Pancreas (tissue), 10 donors: ENCODE measurements around the gene LHX6. TPM values are rescaled to one million over a fixed set of nuclear protein-coding genes. Genes with fewer than 3 reads are reported as not detected.

Experiments used
- ATAC-seq, 4 donors: fragments of 200-7000 bp; cut with Tn5 transposase; one replicate each; pipeline versions ENCODE4 v1.8.0 to v1.9.1; 2020; ENCODE audit warnings: mild to moderate bottlenecking in 4 of 4, moderate library complexity in 4 of 4
- DNase-seq, 6 donors: peaks; one replicate each; pipeline ENCODE4 v3.0.0-alpha.2; 2020
- FAIRE-seq: peaks from 2 replicates; lab custom pipeline; 2012; peaks lifted over from hg19 to GRCh38; lab: Jason Lieb, UNC
- H3K27ac ChIP-seq, 4 donors: fragments of 200-600 bp; sonication (generic); 1 replicate in 3 of 4; 2 replicates in 1 of 4; pipeline versions ENCODE4 v1.5.0 to v1.8.0; 2020
- H3K27me3 ChIP-seq, 4 donors: fragments of 200-600 bp; one replicate each; pipeline ENCODE4 v1.8.0; 2021
- H3K36me3 ChIP-seq, 3 donors: fragments of 200-600 bp; sonication (generic) in 1 of 3; one replicate each; pipeline versions ENCODE4 v1.5.0 to v1.8.0; 2020 to 2021
- H3K4me1 ChIP-seq, 3 donors: fragments of 200-600 bp; one replicate each; pipeline ENCODE4 v1.8.0; 2021
- H3K4me3 ChIP-seq, 4 donors: fragments of 200-600 bp; sonication (generic) in 2 of 4; one replicate each; pipeline versions ENCODE4 v1.5.0 to v1.8.0; 2020 to 2021
- H3K9me3 ChIP-seq, 4 donors: fragments of 200-600 bp; one replicate each; pipeline ENCODE4 v1.8.0; 2021
- CTCF ChIP-seq, 4 donors: fragments of 200-600 bp; sonication (generic) in 3 of 4; IDR thresholded peaks; one replicate each; pipeline versions ENCODE4 v1.5.0 to v1.8.0; 2021; ENCODE audit warnings: antibody characterized with exemption in 4 of 4
- WGBS, 2 donors: extraction: QIAGEN DNeasy Blood & Tissue Kit; methylation state at CpG; one replicate each; pipeline ENCODE4 v1.1.7; 2013; 5-methylcytosine and 5-hydroxymethylcytosine counted together
- intact Hi-C, 3 donors: fragments of 100-400 bp; cut with DNase I; formaldehyde crosslinking; loops; one replicate each; pipeline versions ENCODE4 v1.11.1 to v1.14.2; 2022
- polyA plus RNA-seq, 2 donors: library from polyadenylated mRNA; stranded (reverse); fragments of 200-250 nt; gene quantifications; one replicate each; pipeline ENCODE4 v1.2.3, GENCODE V29; 2013
- total RNA-seq, 6 donors: library from RNA; stranded (reverse); fragmentation: NEBNext Ultra II Directional in 4 of 6; extraction: Animal tissue kit (Norgen Biotek cat#: 25700) in 4 of 6; gene quantifications; one replicate each; pipeline versions ENCODE4 v1.2.1 to v1.2.4, GENCODE V29; 2021 to 2023
- donor health status: healthy with polysubstance abuse.
- donor health status: DM: no; HTN: no; CAD: no; lungs with moderate emphysema.
- donor health status: DM: no; HTN: no; CAD: no.
- donor health status: control.
- donor health status: control.
- donor health status: Bipolar disorder and iron deficiency.
- donor health status: DM: yes; HTN: yes; CAD: no.
- donor health status: DM: no; HTN: no; CAD: no.
- donor health status: DM: no; HTN: no; CAD: no.
- donor health status: DM: yes; HTN: yes; CAD: no.

Gene LHX6
- total and polyA plus RNA-seq, 8 donors: 0.22 to 1.7 (median 1.0) TPM

GRCh38 chr9:122228191-122228567 is 578 bp downstream of the LHX6 start:
- no peak for TF ChIP-seq CTCF (IDR thresholded peaks at IDR 0.05)
- 1 to 3% methylated on average over 38 of the region's 38 CpGs for WGBS, 2 donors

GRCh38 chr9:122227575-122227900 is 1.2 kb downstream of the LHX6 start:
- H3K27ac ChIP-seq: no peak overlapping the region
- no peak for FAIRE-seq
- H3K4me3 ChIP-seq: peak overlapping the region in 1 of 4 donors; percentile 41
- 5 to 7% methylated on average over 10 of the region's 10 CpGs for WGBS, 2 donors
- intact Hi-C loops: no loop called here
- no peaks in the 10 kb centered on the region for H3K36me3 ChIP-seq
- no peaks in the 10 kb centered on the region for H3K9me3 ChIP-seq
- ATAC-seq: no peak
- no peak for TF ChIP-seq CTCF (IDR thresholded peaks at IDR 0.05)
- peaks cover 0 to 9% (median 0%) of the 10 kb centered on the region in 3 donors for H3K4me1 ChIP-seq
- DNase-seq: no peak
- peaks cover 0 to 34% (median 16%) of the 10 kb centered on the region in 4 donors for H3K27me3 ChIP-seq

More at GRCh38 chr9:122228191-122228567, 578 bp downstream of the LHX6 start:
- Histone ChIP-seq H3K9me3 (no peaks in the 10 kb centered on the region), H3K27ac (no peak overlapping the region), H3K4me1 (peaks cover 0 to 9% (median 0%) of the 10 kb centered on the region in 3 donors), H3K27me3 (peaks cover 0 to 35% (median 16%) of the 10 kb centered on the region in 4 donors), H3K36me3 (no peaks in the 10 kb centered on the region), H3K4me3 (peak overlapping the region in 3 of 4 donors; percentile 7 to 41 (median 23))
- ATAC-seq: peak in 1 of 4 donors; percentile 24
- no peak for FAIRE-seq
- intact Hi-C loops: no loop called here
- no peak for DNase-seq

GRCh38 chr9:122226758-122227574 is 1.8 kb downstream of the LHX6 start:
- no peak overlapping the region for H3K27ac ChIP-seq
- DNase-seq (peak in 1 of 6 donors; percentile 75), ATAC-seq (peak in 1 of 4 donors; percentile 25), FAIRE-seq (no peak)
- peaks cover 0 to 9% (median 0%) of the 10 kb centered on the region in 3 donors for H3K4me1 ChIP-seq
- WGBS, 2 donors: 9 to 12% methylated on average over 55 to 59 of the region's 59 CpGs
- H3K9me3 ChIP-seq: no peaks in the 10 kb centered on the region
- H3K4me3 ChIP-seq: peak overlapping the region in 1 of 4 donors; percentile 41
- H3K36me3 ChIP-seq: no peaks in the 10 kb centered on the region
- intact Hi-C loops: no loop called here
- H3K27me3 ChIP-seq: peaks cover 0 to 40% (median 16%) of the 10 kb centered on the region in 4 donors
- no peak for TF ChIP-seq CTCF (IDR thresholded peaks at IDR 0.05)

- DNase-seq: no peak
- H3K9me3 ChIP-seq: no peaks in the 10 kb centered on the region
- ATAC-seq: peak in 2 of 4 donors; percentile 18 to 22
- peaks cover 0 to 45% (median 18%) of the 10 kb centered on the region in 4 donors for H3K27me3 ChIP-seq
- no peak for FAIRE-seq
- peaks cover 0 to 9% (median 0%) of the 10 kb centered on the region in 3 donors for H3K4me1 ChIP-seq
- H3K4me3 ChIP-seq: peak overlapping the region in 1 of 4 donors; percentile 31
- no peak for TF ChIP-seq CTCF (IDR thresholded peaks at IDR 0.05)
- WGBS, 2 donors: 7 to 10% methylated on average over 51 of the region's 51 CpGs
- H3K27ac ChIP-seq: no peak overlapping the region
- intact Hi-C loops: no loop called here
- H3K36me3 ChIP-seq: no peaks in the 10 kb centered on the region
Observed at GRCh38 chr9:122226142-122226757, 2.5 kb downstream of the LHX6 start.
